Aorta (tissue), 5 donors: ENCODE measurements around the gene HYAL3. TPM values are rescaled to one million over a fixed set of nuclear protein-coding genes. Genes with fewer than 3 reads are reported as not detected.
A peak's percentile ranks its signal among the peaks of the same experiment; 100 is the strongest.

Source experiments
- ATAC-seq: fragments of 200-7000 bp; cut with Tn5 transposase; one replicate; pipeline ENCODE4 v1.9.1; 2022; ENCODE audit warnings: moderate library complexity; ENCODE audit not compliant: low FRiP score
- DNase-seq, 2 donors: peaks; one replicate each; pipeline ENCODE4 v3.0.0-alpha.2; 2020
- H3K27ac ChIP-seq, 2 donors: one replicate each; pipeline ENCODE4 v1.5.1; 2013; ENCODE audit warnings: low read length in 2 of 2, mild to moderate bottlenecking in 2 of 2, moderate library complexity in 2 of 2, control low read depth in 1 of 2, inconsistent platforms in 1 of 2, low read depth in 1 of 2
- H3K27me3 ChIP-seq, 2 donors: one replicate each; pipeline ENCODE4 v1.6.1; 2013; ENCODE audit warnings: control low read depth in 1 of 2, low read length in 1 of 2, mild to moderate bottlenecking in 1 of 2, moderate library complexity in 1 of 2; ENCODE audit not compliant: insufficient read depth in 2 of 2, control insufficient read depth in 1 of 2
- H3K36me3 ChIP-seq, 2 donors: one replicate each; pipeline ENCODE4 v1.6.1; 2013; ENCODE audit warnings: control low read depth in 1 of 2, low read length in 1 of 2, mild to moderate bottlenecking in 1 of 2; ENCODE audit not compliant: insufficient read depth in 2 of 2, control insufficient read depth in 1 of 2
- H3K4me1 ChIP-seq, 2 donors: one replicate each; pipeline ENCODE4 v1.6.1; 2013; ENCODE audit warnings: low read length in 2 of 2, control low read depth in 1 of 2, mild to moderate bottlenecking in 1 of 2, moderate library complexity in 1 of 2; ENCODE audit not compliant: insufficient read depth in 2 of 2, control insufficient read depth in 1 of 2
- H3K4me3 ChIP-seq, 2 donors: one replicate each; pipeline ENCODE4 v1.5.1; 2013; ENCODE audit warnings: low read length in 2 of 2, control low read depth in 1 of 2, mild to moderate bottlenecking in 1 of 2
- H3K9me3 ChIP-seq: one replicate; pipeline ENCODE4 v1.6.1; 2013; ENCODE audit warnings: mild to moderate bottlenecking, low read length; ENCODE audit not compliant: control insufficient read depth
- WGBS, 2 donors: extraction: QIAGEN DNeasy Blood & Tissue Kit; methylation state at CpG; one replicate each; pipeline ENCODE4 v1.1.7; 2013; 5-methylcytosine and 5-hydroxymethylcytosine counted together
- intact Hi-C, 2 donors: fragments of 100-400 bp; cut with DNase I; formaldehyde crosslinking; loops; one replicate each; pipeline versions ENCODE4 v1.14.2 to v1.15.0; 2022
- polyA plus RNA-seq, 2 donors: library from polyadenylated mRNA; stranded (reverse); fragments of 200-250 nt; gene quantifications; one replicate each; pipeline ENCODE4 v1.2.3, GENCODE V29; 2013
- total RNA-seq, 2 donors: library from RNA; stranded (reverse); fragmentation: NEBNext Ultra II Directional; extraction: Animal tissue kit (Norgen Biotek cat#: 25700); gene quantifications; one replicate each; pipeline ENCODE4 v1.2.1, GENCODE V29; 2021
- donor health status: healthy with polysubstance abuse.
- donor health status: Bipolar disorder and iron deficiency.
- donor health status: DM: no; HTN: no; CAD: no.
- donor health status: DM: no; HTN: no; CAD: no.
- donor health status: DM: yes; HTN: yes; CAD: no.

Gene HYAL3
- total and polyA plus RNA-seq, 4 donors, result 0.63 to 5.1 (median 2.5) TPM

DNA sequence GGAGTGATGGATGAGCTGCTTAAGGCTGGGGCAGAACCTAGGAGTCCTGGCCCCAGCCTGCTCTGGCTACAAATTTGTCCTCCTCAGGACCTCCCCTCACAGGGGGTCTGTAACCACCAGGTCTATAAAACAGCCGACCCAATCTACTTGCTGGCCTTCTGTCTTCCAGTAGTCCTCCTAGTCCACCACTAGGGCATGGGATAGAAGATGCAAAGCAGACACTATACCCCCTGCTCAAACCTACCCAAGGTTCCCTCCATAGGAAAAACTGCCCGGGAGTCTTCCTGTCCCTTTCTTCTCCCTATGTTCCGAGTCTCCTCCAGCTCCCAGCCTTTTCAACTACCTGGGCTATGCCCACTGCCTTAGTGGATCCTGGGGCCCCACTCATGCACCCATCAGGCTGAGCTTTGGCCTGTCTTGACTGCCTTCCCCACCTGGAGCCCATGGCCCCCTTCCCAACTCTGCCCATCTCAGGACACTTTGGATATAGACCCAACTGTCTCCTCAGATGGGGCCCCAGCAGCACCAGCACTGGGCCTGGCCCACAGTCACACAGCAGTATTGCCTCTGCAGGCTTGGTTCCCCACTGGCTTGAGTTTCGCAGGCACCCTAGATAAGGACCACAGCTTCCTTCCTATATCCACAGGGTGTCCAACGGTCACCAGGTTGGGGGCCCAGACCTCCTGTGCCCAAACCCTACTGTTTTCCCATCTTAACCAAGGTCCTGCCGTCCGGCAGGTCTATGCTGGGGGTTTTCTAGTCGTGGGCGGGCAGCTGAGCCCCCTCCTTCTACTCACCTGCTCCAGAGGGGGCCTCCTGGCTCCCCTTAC, 1.1 kb downstream of the HYAL3 start:
- peak overlapping the region in 1 of 2 donors; percentile 51 for H3K4me3 ChIP-seq
- ATAC-seq (no peak), DNase-seq (peak; percentile 65 to 77)
- H3K27ac ChIP-seq, result no peak overlapping the region
- H3K36me3 ChIP-seq, result no peaks in the 10 kb centered on the region
- no peaks in the 10 kb centered on the region for H3K27me3 ChIP-seq
- 36 to 42% methylated on average over 9 of the region's 9 CpGs for WGBS, 2 donors
- intact Hi-C loops, result no loop called here
- no peaks in the 10 kb centered on the region for H3K4me1 ChIP-seq
- H3K9me3 ChIP-seq, result no peaks in the 10 kb centered on the region

DNA sequence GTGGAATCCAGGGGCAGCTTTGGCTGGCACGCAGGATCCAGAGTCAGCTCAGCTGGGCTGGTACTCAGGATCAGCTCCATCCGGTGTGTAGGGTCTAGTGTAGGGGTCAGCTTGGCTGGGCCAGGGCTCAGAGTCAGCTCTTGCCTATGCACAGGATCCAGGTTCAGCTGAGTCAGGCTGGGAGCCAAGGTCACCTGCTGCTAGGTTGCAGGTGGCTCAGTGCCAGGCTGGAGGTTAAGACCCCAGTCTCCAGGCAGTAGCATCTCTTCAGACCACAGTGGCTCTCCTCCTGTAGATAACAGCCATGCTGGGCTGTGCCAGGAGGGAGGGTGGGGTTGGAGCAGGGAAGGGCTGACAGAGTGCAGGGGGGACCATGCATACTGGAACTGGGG, 1.8 kb downstream of the HYAL3 start:
- Histone ChIP-seq H3K4me1 (no peaks in the 10 kb centered on the region), H3K27ac (no peak overlapping the region), H3K27me3 (no peaks in the 10 kb centered on the region), H3K36me3 (no peaks in the 10 kb centered on the region), H3K4me3 (no peak overlapping the region), H3K9me3 (no peaks in the 10 kb centered on the region)
- ATAC-seq (no peak), DNase-seq (peak in 1 of 2 donors; percentile 61)
- intact Hi-C loops, result no loop called here
- WGBS, 2 donors, result 80 to 87% methylated on average over 2 of the region's 2 CpGs

DNA sequence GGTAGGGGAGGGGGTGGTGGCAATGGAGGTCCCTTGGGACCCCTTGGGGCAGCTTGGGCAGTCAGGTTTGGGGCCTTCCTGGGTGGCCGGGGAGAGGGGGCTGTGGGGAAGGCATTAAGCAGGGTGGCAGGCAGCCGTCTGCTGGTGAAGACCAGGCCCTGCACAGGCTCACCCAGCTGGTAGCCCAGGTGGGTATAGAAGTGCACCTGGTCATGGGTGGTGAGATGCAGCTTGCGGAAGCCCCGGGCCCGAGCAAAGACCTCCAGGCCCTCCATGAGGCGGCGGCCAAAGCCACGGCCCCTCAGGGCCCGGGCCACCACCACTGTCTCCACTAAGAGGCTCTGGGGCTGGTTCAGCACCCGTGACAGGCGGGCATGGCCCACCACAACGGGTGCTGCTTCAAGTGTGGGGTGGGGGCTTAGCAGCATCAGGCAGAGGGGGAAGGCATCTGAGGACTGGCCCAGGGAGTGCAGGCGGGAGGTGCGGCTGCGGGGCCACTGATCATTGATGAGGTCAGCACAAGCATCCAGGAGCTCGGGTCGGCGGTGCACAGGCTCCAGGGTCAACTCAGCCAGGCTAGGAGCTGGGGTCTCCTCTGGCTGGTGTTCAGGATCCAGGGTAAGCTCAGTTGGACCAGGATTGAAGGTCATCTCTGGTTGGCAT, 2.4 kb downstream of the HYAL3 start:
- WGBS, 2 donors, result 92% methylated on average over 15 to 18 of the region's 18 CpGs
- peak; percentile 54 to 76 for DNase-seq
- no peaks in the 10 kb centered on the region for H3K36me3 ChIP-seq
- H3K27me3 ChIP-seq, result no peaks in the 10 kb centered on the region
- no peaks in the 10 kb centered on the region for H3K9me3 ChIP-seq
- H3K27ac ChIP-seq, result no peak overlapping the region
- ATAC-seq, result no peak
- intact Hi-C loops, result no loop called here
- no peaks in the 10 kb centered on the region for H3K4me1 ChIP-seq
- H3K4me3 ChIP-seq, result no peak overlapping the region

DNA sequence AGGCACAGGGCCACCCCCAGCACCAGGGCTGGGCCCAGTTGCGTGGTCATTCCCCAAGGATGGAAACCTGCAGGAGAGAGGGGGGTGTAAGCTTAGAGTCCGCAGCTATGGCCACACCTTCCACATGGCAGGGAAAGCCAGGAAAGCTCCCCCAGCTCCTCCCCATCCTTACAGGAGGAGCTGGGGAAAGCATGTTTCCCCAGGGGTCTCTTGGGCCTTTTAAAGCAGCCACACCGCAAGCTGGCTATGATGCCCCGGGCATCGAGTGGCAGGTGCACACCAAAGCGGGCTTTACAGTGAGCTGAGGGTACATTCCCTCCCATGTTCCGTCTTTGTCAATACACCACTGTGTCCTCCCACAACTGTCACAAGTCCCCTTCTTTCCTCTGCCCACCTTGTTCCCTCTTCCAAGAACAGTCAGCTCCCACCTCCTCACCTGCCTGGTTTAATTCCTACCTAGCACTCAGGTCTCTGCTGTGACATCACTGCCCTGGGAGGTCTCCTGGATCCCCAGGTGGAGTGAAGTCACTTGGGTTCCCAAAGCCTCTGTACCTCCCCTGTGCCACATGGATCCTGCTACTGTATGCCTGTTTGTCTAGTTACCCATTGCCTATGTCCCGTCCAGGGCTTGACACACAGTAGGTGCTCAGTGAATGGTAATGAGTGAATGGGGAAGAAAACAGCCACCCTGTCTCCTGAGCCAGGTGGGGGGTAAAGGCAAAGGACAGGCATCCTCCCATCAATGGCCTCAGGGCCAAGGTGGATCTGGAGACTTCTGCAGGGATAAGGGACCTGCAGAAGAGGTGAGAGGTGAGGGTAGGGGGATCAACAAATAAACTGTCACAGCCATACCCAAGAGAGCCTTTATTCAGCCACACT, 3.4 kb downstream of the HYAL3 start:
- WGBS, 2 donors, result 78 to 86% methylated on average over 8 of the region's 8 CpGs
- DNase-seq (no peak), ATAC-seq (no peak)
- Histone ChIP-seq H3K4me1 (no peaks in the 10 kb centered on the region), H3K27ac (no peak overlapping the region), H3K4me3 (no peak overlapping the region), H3K9me3 (no peaks in the 10 kb centered on the region), H3K27me3 (no peaks in the 10 kb centered on the region), H3K36me3 (no peaks in the 10 kb centered on the region)
- intact Hi-C loops, result no loop called here

DNA sequence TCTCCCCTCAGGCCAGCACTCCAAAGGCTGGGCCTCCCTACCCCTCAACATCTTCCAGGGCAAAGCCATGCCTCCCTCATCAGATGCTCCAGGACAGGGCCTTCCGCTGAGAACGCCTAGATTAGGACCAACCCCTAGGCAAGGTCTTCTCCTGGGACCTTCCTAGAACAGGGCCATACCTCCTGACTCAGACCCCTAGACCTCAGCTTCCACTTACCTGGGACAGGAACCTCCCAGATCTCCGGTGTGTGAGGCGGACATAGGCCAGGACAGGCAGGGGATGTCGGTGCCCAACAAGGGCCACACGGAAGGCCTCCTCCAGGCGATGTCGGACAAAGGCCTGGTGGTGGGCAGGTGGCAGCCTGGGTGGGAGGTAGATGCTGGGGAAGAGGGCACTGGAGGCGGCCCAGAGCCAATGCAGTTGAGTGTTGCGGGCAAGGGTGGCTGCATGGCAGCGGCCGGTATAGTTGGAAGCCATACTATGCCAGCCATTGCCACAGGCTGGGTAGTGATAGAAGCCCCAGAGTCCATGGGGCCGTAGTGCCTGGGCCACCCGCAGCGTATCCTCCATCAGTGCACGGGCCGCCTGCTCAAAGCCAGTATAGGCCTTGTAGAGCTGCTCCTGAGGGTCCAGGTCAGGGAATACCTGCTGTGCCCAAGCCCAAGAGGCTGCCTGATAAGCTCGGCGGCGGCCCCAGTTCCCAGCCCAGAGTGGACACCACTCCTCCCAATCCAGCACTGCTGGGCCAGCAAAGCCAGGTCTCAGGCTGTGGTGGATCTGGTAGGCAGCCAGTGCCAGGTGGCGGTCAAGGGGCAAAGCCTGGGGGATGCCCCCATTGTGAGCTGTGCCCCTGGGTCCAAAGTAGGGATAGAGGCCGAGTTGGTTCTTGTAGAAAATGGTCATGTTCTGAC, 4.5 kb downstream of the HYAL3 start:
- 91% methylated on average over 22 of the region's 22 CpGs for WGBS, 2 donors
- Histone ChIP-seq H3K27me3 (no peaks in the 10 kb centered on the region), H3K4me3 (no peak overlapping the region), H3K36me3 (no peaks in the 10 kb centered on the region), H3K4me1 (no peaks in the 10 kb centered on the region), H3K9me3 (no peaks in the 10 kb centered on the region), H3K27ac (no peak overlapping the region)
- intact Hi-C loops, result no loop called here
- ATAC-seq (no peak), DNase-seq (no peak)

DNA sequence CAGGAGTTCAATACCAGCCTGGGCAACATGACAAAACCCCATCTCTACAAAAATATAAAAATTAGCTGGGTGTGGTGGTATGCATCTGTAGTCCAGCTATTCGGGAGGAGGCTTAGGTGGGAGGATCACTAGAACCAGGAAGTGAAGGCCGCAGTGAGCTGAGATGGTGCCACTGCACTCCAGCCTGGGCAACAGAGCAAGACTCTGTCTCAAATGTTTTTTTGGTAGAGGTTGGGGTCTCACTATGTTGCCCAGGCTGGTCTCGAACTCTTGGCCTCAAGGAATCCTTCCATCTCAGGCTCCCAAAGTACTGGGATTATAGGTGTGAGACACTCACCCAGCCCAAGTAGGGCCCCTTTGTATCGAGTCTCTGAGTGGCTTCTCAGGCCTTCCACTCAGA, 5.1 kb downstream of the HYAL3 start:
- DNase-seq, result no peak
- Histone ChIP-seq H3K36me3 (no peaks in the 10 kb centered on the region), H3K4me1 (no peaks in the 10 kb centered on the region), H3K9me3 (no peaks in the 10 kb centered on the region), H3K27me3 (no peaks in the 10 kb centered on the region), H3K27ac (no peak overlapping the region), H3K4me3 (no peak overlapping the region)
- 88 to 94% methylated on average over 4 of the region's 4 CpGs for WGBS, 2 donors
- ATAC-seq, result no peak
- intact Hi-C loops, result no loop called here

DNA sequence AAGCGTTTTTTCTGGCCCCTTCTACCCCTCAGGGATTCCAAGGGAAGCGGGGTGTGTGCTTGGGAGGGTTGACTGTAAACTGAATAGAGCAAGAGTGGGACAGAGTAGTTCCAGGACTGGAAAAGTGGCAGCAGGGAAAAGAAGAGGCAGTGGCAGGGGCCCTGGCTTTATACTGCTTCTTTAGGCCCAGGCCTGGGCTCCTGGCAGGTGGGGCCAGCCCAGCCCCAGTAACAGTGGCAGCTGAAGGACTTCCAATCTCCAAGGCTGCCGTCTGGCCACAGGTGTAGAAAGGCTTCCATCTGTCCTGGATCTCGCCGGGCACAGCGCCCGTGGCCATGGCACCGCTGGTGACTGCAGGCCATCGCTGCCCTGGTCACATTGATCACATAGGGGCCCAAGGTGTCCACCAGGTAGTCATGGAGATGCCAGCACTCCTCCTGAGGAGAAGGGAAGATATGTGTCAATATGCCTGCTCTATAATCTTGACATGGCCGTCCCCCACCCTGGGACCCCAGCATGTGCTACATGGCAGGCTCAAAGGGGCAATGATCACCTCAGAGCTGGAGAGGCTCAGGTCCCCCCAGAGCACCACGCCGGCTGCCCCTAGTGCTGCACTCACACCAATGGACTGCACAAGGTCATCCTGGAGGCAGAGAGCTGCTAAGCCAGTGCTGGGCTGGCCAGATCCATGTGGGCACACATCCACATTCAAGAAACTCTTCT, 6.0 kb downstream of the HYAL3 start:
- no peaks in the 10 kb centered on the region for H3K9me3 ChIP-seq
- no peak for ATAC-seq

More for the DNA sequence above, 6.0 kb downstream of the HYAL3 start:
- H3K27me3 ChIP-seq, result no peaks in the 10 kb centered on the region
- WGBS, 2 donors, result 70 to 71% methylated on average over 12 of the region's 12 CpGs
- H3K36me3 ChIP-seq, result peaks cover 0 to 2% of the 10 kb centered on the region in 2 donors
- DNase-seq, result peak in 1 of 2 donors; percentile 55
- intact Hi-C loops, result no loop called here
- no peak overlapping the region for H3K4me3 ChIP-seq
- H3K4me1 ChIP-seq, result no peaks in the 10 kb centered on the region
- peak overlapping the region in 1 of 2 donors; percentile 87 for H3K27ac ChIP-seq
